Stimulated activated CD8-positive, alpha-beta memory T cell treated with anti-CD3 and anti-CD28 coated beads, Interleukin-12 subunit alpha, Interleukin-12 subunit beta, amount 100 ng/mL, for 24 hours (primary cell): ENCODE measurements around the gene HCLS1.
"Not testable (repeated sequence)": the region's sequence is repeated elsewhere in the genome, so short reads cannot be mapped to it uniquely, and the experiment has no call there.

Source experiments
- DNase-seq: peaks from one replicate; pipeline ENCODE4 v3.0.0-alpha.2; 2020; ENCODE audit errors: extremely low read depth

Gene HCLS1

DNA sequence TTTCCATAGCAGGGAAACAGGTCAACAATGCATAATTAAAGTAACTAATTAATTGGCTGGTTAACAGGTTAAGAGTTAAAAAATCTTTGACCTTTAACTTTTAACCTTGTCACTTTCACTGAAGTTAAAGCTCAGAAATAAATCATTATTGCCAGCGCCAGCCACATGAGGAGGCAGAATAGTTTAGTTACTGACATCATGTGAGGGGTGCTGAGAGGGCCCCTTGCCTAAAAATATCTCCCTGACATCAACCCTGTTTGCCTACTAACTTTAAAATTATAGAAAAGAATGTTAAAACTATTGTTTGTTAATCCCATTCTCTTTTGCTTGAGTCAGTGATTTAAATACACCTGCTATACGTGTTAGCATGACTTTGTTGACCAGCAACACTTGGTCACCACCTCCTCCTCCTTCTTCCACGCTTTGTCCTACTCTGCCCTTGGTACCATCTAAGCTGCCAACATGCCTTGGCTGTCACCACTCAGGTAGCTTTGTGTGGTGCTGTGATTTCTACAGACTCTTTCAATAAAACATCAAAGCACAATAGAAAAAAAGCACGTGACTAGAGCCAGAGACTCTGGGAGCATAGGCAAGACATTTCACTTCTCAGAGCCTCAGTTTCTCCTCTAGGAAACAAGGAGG, 64.8 kb downstream of the HCLS1 start:
- DNase-seq = no peak

DNA sequence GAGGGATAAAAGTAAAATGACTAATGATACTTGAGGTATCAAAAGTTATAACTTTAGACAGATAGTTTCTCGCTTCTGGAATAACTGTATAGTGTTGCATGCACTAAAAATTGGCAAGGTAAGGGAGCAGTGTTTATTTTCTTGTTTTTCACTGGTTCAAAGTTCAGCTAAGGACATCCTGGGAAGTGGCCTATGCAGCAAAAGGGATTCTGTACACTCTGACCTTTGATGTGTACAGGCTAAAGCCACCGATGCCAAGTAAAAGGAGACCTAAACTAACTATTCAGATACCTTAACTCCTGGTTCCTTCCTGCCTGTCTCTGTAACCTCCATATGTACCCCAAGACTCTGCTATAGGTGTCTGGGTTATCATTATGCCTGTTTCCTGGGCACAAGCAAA, 65.9 kb downstream of the HCLS1 start:
- no peak for DNase-seq

DNA sequence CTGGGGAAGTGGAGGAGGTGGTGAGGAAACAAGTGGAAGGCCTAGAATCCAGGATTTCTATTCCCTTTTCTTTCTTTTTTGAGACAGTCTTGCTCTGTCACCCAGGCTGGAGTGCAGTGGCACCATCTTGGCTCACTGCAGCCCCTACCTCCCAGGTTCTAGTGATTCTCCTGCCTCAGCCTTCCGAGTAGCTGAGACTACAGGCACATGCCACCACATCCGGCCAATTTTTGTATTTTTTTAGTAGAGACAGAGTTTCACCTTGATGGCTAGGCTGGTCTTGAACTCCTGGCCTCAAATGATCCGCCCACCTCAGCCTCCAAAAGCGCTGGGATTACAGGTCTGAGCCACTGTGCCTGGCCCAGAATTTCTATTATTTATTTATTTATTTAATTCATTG, 66.9 kb downstream of the HCLS1 start:
- DNase-seq = not testable (repeated sequence)

DNA sequence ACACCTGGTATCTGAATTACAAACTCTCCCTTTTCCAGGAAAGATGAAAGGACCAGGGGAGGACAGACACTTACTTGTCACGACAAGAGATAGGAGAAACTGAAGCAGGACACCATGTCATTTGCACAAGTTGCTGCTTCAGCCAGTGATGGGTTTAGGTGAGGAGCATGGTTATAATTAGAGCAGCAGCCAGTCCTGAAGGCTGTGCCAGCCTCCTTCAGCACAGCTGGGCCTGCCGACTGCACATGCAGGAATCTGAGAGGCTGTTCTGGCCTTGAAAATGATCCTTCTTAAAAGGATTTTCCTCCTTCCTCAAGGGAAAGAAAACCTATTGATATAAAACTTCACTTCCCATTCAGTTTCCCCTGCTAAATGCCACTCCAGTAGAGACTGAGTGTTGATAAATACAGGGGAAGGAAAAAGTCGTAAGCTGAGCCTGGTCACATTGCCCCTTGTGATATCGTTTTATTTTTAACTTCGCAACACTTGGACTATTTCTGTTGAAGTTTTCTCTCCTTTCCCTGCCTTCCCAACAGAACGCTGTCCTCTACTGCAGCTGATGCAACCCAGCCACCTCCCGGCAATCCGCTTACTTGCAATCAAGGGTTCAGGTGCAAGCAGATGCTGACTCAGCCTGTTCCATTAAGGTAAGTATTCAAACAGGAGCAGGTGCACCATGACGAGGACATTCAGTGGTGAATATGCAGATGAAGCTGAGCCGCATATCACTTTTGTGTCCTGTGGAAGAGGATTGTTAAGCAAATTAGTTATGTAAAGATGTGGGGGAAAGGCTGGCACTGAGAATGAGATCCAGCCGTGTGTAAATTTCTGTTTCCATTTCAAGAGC, 67.6 kb downstream of the HCLS1 start, which contains the start of gene FBXO40:
Gene FBXO40, plus strand, starts transcription at position 524 of the 847 bp plus-strand sequence. CDS start 27,197 bp downstream, outside the sequence.
- no peak for DNase-seq

DNA sequence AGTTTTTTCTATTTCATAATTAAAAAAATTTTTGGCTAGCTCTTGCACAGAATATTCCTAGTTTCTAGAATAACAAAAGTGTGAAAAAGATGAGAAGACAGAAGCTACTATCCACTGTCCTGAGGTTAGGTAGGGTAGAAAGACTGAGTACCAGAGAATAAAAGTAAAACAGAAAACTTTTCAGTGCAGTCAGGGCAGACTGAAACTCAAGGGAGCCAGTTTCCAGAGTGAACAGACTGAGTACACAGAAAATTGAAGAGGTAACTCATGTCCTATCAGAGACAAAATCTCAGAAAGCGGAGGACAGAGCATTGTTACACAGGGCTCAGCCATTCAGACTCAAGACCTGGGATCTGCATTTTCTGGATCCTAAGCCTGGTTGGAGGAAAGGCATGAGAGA, 76.3 kb downstream of the HCLS1 start:
- DNase-seq = no peak

DNA sequence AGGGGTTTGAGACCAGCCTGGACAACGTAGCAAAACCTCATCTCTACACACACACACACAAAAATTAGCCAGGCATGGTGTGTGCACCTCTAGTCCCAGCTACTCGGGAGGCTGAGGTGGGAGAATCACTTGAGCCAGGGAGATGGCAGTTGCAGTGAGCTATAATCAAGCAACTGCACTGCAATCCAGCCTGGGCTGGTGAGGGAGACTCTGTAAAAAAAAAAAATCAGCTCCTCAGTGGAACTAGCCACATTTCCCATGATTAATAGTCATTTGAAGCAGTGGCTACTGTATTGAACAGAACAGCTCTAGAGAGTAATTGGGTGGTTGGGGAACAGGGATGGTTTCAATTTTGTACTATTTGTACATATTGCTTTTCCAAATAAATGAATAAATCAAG, 79.0 kb downstream of the HCLS1 start:
- no peak for DNase-seq
